Lower leg skin (tissue), 3 donors: ENCODE results near the gene CSNK1D.

Experiments
- CTCF ChIP-seq, 3 donors: fragments of 450-650 bp; IDR thresholded peaks; one replicate each; pipeline ENCODE4 v1.5.1; 2016; ENCODE audit warnings: antibody characterized with exemption in 3 of 3, mild to moderate bottlenecking in 3 of 3, moderate library complexity in 2 of 3
- POLR2A ChIP-seq, 2 donors: fragments of 450-650 bp; IDR thresholded peaks; one replicate each; pipeline ENCODE4 v1.6.1; 2016 to 2017; ENCODE audit warnings: antibody characterized with exemption in 2 of 2, mild to moderate bottlenecking in 1 of 2, moderate library complexity in 1 of 2

GRCh38 chr17:82222816-82223215, 50.7 kb downstream of the CSNK1D start:
- TF ChIP-seq CTCF (IDR thresholded peaks at IDR 0.05) (no peak), POLR2A (IDR thresholded peaks at IDR 0.05) (no peak)
